GM12872 (cell line): ENCODE results near the gene GPATCH8.

Experiments
- TF ChIP-seq, protein P1 (sequence below): IDR thresholded peaks from 3 replicates; pipeline ENCODE4 v1.5.1; 2011; ENCODE audit warnings: low read depth, mild to moderate bottlenecking, low read length, moderate library complexity; ENCODE audit not compliant: insufficient read depth

GPATCH8 gene

DNA sequence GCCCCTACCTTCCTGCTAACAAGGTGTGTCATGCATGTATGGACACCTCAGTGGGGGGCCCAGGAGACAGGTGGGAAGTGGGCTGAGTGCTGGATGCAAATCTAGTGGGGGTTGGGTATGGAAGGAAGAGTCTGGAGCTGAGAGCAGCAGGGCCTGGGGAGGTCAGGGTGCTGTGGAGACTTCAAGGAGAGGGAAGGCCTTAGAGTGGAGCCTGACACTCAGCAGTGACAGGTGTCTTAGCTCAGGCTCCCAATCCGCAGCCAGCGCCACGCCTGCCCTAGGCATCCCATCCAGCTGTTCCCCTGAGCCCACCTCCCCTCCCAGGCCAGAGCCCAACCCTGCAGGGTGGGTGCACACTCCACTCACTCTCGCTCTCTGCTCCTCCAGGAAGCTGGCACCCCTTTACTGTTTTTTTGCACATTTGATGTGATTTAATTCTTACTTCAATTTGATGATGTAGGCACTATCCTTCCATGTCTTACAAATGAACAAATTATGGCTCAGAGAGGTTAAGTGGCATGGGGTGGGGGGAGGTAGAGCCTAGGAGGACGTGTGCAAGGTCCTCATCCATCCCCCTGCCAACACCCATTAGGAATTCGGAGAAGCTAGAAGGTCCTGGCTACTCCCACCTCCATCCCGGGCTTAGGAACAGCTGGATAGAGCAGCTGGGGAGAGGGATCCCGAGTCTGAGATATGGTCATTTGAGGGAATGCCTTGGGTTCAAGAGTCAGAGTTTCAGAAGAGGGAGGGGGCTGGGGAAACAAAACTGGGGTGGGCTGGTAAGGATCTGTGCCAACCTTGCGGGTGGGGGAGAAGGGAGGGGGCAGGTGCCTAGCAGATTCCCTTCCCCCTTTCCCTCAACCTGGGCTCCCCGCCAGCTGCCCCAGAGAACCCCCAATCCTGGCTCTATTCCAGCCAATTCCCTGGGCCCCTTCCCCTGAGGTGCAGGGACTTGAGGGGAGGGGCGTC, 141.6 kb downstream of the GPATCH8 start:
- TF ChIP-seq, protein P1, sequence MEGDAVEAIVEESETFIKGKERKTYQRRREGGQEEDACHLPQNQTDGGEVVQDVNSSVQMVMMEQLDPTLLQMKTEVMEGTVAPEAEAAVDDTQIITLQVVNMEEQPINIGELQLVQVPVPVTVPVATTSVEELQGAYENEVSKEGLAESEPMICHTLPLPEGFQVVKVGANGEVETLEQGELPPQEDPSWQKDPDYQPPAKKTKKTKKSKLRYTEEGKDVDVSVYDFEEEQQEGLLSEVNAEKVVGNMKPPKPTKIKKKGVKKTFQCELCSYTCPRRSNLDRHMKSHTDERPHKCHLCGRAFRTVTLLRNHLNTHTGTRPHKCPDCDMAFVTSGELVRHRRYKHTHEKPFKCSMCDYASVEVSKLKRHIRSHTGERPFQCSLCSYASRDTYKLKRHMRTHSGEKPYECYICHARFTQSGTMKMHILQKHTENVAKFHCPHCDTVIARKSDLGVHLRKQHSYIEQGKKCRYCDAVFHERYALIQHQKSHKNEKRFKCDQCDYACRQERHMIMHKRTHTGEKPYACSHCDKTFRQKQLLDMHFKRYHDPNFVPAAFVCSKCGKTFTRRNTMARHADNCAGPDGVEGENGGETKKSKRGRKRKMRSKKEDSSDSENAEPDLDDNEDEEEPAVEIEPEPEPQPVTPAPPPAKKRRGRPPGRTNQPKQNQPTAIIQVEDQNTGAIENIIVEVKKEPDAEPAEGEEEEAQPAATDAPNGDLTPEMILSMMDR = no peak

DNA sequence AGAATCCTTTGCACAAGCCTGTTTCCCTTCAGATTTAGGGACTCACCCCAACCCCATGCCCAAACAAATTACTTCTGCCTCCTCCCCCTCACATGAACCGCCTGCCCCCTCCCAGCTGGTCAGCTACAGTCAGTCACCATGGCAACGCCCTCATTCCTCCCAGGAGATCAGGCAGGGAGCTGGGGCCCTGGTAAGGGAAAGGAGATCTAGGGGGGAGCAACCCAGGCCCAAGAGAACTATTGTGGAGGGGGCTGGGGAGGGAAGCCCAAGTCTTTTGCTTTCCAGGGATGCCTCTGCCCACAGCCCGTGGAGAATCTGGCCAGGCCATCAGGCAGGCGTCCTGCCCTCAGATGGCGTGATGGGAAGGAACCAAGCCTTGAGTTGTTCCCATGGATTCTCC, 142.4 kb downstream of the GPATCH8 start:
- TF ChIP-seq, protein P1 = no peak

DNA sequence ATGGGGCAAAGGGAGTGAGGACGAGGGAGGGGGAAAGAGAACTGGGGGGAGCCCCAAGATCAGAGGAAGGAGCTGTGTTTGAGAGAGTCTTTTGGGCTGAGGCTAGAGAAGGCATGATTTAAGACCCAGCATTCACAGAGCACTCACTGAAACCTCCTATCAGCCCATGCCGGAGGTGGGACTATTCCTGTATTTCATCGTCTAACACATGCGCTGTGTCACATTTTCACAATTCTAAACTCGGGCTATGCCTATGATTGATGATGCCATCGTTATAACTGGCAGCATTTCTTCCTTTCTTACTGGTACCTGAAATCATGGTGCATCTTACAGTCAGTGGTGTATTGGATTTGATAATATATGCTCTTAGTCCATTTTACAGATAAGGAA, 143.1 kb downstream of the GPATCH8 start:
- TF ChIP-seq, protein P1 = no peak

DNA sequence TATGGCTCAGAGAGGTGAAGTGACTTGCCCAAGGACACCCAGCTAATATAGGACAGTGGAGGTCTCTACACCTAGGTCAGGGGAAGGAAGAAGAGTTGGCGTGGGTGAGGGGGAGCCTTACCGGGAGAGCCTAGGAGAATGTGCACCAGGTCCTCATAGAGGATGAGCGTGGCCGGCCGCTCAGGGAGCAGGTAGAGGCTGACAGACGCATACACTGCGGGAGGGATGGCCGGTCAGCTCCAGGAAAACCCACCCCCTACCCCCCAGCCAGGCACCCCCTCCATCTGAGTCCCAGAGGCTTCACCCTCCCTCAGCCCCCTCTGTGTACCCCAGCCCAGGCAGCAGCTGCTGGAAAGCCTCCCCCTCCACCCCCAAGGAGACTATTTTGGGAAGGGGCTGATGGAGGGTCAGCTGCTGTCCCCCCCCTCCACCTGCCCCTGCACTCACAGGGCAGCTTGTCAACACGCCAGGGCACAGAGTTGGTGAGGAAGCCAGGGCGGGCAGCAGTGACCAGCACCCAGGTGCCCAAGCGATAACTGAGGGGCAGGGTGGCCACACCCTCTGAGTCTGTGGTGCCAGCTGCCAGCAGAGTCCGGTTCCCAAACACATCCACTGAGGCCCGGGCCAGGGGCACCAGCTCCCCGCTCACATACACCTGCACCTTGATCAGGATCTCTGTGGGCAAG, 143.6 kb downstream of the GPATCH8 start:
- TF ChIP-seq, protein P1 = no peak

DNA sequence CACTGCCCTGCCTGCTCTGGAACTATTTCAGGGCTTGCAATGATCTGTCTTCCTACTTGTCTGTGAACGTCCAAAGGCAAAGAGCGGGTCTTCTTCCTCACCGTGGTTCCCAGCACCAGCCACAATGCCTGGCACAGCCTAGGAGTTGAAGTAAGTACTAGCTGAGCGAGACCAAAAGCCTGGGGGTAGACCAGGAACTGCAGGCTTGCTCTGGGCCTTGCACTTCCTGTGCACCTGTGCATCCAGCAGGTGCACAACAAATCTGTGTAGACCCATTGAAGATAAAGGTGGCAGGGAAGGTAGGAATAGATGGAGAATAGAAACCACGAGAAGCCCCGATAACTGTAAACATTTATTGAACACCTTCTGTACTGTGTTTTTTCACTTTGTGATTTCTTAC, 144.2 kb downstream of the GPATCH8 start:
- TF ChIP-seq, protein P1 = no peak

DNA sequence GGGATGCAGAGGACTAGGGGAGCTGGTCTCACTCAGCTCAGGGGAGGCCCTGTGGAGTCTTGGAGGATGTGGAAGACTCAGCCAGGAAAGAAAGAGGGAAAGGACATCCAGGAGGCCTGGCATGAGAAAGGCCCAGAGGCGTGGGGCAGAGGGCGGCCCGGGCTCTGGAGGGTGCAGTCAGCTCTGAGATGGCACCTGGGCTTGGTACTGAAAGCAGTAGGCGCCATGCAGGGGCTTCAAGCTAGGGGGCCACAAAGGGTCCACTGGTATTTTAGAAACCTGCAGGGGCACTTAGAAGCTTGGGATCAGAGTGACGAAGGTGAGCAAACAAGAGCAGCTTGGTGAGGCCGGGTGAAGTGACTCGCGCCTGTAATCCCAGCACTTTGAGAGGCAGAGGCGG, 145.1 kb downstream of the GPATCH8 start:
- TF ChIP-seq, protein P1 = no peak

DNA sequence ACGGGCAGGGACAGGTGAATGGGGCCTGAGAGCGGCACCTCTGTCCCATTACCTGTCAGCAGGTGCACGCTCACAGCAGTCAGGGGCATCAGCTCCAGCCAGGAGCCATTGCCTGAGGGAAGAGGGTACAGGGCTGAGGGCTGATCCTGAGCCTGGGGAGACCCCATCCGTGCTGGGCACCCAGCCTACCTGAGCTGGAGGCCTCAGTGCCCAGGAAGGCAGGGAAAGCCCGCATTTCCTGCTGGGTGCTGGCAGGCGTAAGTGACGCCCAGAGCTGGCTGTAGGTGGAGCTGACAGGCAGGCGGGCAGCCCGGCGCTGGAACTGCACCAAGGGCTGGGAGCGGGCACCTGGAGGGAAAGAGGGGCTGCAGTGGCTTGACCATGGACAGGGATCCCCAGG, 147.0 kb downstream of the GPATCH8 start:
- TF ChIP-seq, protein P1 = no peak
